BLaER1 (cell line): Measurements from ENCODE around the gene KRTAP9-9.
"Not testable (repeated sequence)": the region's sequence is repeated elsewhere in the genome, so short reads cannot be mapped to it uniquely, and the experiment has no call there.

Source experiments
- H3K27ac ChIP-seq: shearing (Covaris generic); formaldehyde crosslinking; 2 replicates; pipeline ENCODE4 v1.8.1; 2022
- H3K27me3 ChIP-seq: shearing (Covaris generic); formaldehyde crosslinking; 2 replicates; pipeline ENCODE4 v1.8.1; 2022
- H3K36me3 ChIP-seq: shearing (Covaris generic); formaldehyde crosslinking; 2 replicates; pipeline ENCODE4 v1.8.1; 2022
- H3K4me1 ChIP-seq: shearing (Covaris generic); formaldehyde crosslinking; 2 replicates; pipeline ENCODE4 v1.8.1; 2022
- H3K4me2 ChIP-seq: shearing (Covaris generic); formaldehyde crosslinking; 2 replicates; pipeline ENCODE4 v1.8.1; 2022
- H3K4me3 ChIP-seq: shearing (Covaris generic); formaldehyde crosslinking; 2 replicates; pipeline ENCODE4 v1.8.1; 2022
- H3K9ac ChIP-seq: shearing (Covaris generic); formaldehyde crosslinking; 2 replicates; pipeline ENCODE4 v1.8.1; 2022
- H3K9me3 ChIP-seq: shearing (Covaris generic); formaldehyde crosslinking; 2 replicates; pipeline ENCODE4 v1.8.1; 2022
- H4K20me1 ChIP-seq: shearing (Covaris generic); formaldehyde crosslinking; 2 replicates; pipeline ENCODE4 v1.8.1; 2022
- Cebpa-rat ChIP-seq: shearing (Covaris generic); IDR thresholded peaks from 2 replicates; pipeline ENCODE4 v1.8.1; 2022

Gene KRTAP9-9

GRCh38 chr17:41255381-41256290, at the start of gene KRTAP9-9:
Gene KRTAP9-9 (plus strand): TSS chr17:41255384.
- H3K4me3 ChIP-seq, H3K27me3 ChIP-seq, H3K4me2 ChIP-seq, H3K27ac ChIP-seq, H3K9ac ChIP-seq, H3K36me3 ChIP-seq, H4K20me1 ChIP-seq, H3K4me1 ChIP-seq, H3K9me3 ChIP-seq: not testable (repeated sequence)

GRCh38 chr17:41211845-41212466, 43.2 kb upstream of the KRTAP9-9 start:
- Histone ChIP-seq H4K20me1 (no peaks in the 10 kb centered on the region), H3K9me3 (peaks cover 7% of the 10 kb centered on the region; the same call in 1 of the 2 replicates), H3K4me1 (peaks cover 15% of the 10 kb centered on the region), H3K9ac (no peak overlapping the region), H3K36me3 (no peaks in the 10 kb centered on the region), H3K4me2 (peak overlapping the region; percentile 47), H3K27ac (no peak overlapping the region), H3K4me3 (no peak overlapping the region), H3K27me3 (no peaks in the 10 kb centered on the region)
- no peak for TF ChIP-seq Cebpa-rat

- Histone ChIP-seq H3K36me3 (no peaks in the 10 kb centered on the region), H3K27ac (no peak overlapping the region), H4K20me1 (no peaks in the 10 kb centered on the region), H3K27me3 (no peaks in the 10 kb centered on the region), H3K4me1 (peaks cover 15% of the 10 kb centered on the region), H3K4me2 (peak overlapping the region; percentile 47; the same call in 1 of the 2 replicates), H3K4me3 (no peak overlapping the region), H3K9ac (no peak overlapping the region), H3K9me3 (peaks cover 7% of the 10 kb centered on the region; the same call in 1 of the 2 replicates)
- TF ChIP-seq Cebpa-rat = no peak
Observed at GRCh38 chr17:41212524-41213169, 42.5 kb upstream of the KRTAP9-9 start.

GRCh38 chr17:41215681-41216080, 39.5 kb upstream of the KRTAP9-9 start:
- no peak overlapping the region for H3K4me2 ChIP-seq
- no peak for TF ChIP-seq Cebpa-rat
- H4K20me1 ChIP-seq = no peaks in the 10 kb centered on the region
- no peak overlapping the region for H3K4me3 ChIP-seq
- H3K4me1 ChIP-seq = peaks cover 15% of the 10 kb centered on the region
- no peaks in the 10 kb centered on the region for H3K36me3 ChIP-seq
- H3K27me3 ChIP-seq = no peaks in the 10 kb centered on the region
- no peak overlapping the region for H3K9ac ChIP-seq
- no peak overlapping the region for H3K27ac ChIP-seq
- H3K9me3 ChIP-seq = peaks cover 7% of the 10 kb centered on the region; the same call in 1 of the 2 replicates

- Histone ChIP-seq H3K27ac (no peak overlapping the region), H3K4me3 (no peak overlapping the region), H3K27me3 (no peaks in the 10 kb centered on the region), H3K36me3 (no peaks in the 10 kb centered on the region), H4K20me1 (no peaks in the 10 kb centered on the region), H3K4me1 (no peaks in the 10 kb centered on the region), H3K9me3 (no peaks in the 10 kb centered on the region), H3K4me2 (no peak overlapping the region), H3K9ac (no peak overlapping the region)
- TF ChIP-seq Cebpa-rat = no peak
Observed at GRCh38 chr17:41223821-41224220, 31.4 kb upstream of the KRTAP9-9 start.

- Histone ChIP-seq H3K36me3 (no peaks in the 10 kb centered on the region), H3K4me2 (no peak overlapping the region), H3K9ac (no peak overlapping the region), H3K9me3 (no peaks in the 10 kb centered on the region), H3K27ac (no peak overlapping the region), H4K20me1 (no peaks in the 10 kb centered on the region), H3K27me3 (no peaks in the 10 kb centered on the region), H3K4me3 (no peak overlapping the region), H3K4me1 (no peaks in the 10 kb centered on the region)
- TF ChIP-seq Cebpa-rat = no peak
Observed at GRCh38 chr17:41226051-41226450, 29.1 kb upstream of the KRTAP9-9 start.

- H3K27ac ChIP-seq, H3K36me3 ChIP-seq, H3K4me1 ChIP-seq, H3K27me3 ChIP-seq, H4K20me1 ChIP-seq, H3K9ac ChIP-seq, H3K9me3 ChIP-seq, H3K4me3 ChIP-seq, H3K4me2 ChIP-seq: not testable (repeated sequence)
Observed at GRCh38 chr17:41226598-41227095, 28.5 kb upstream of the KRTAP9-9 start, which contains the start of gene KRTAP9-2. Gene KRTAP9-2 (plus strand): TSS chr17:41226648. CDS start chr17:41226655, 7 bp downstream.

- Histone ChIP-seq H3K36me3 (no peaks in the 10 kb centered on the region), H3K9me3 (no peaks in the 10 kb centered on the region), H3K9ac (no peak overlapping the region), H4K20me1 (no peaks in the 10 kb centered on the region), H3K4me1 (peaks cover 5% of the 10 kb centered on the region; the same call in 1 of the 2 replicates), H3K27ac (no peak overlapping the region), H3K4me3 (no peak overlapping the region), H3K4me2 (no peak overlapping the region), H3K27me3 (no peaks in the 10 kb centered on the region)
- no peak for TF ChIP-seq Cebpa-rat
Observed at GRCh38 chr17:41230094-41230493, 25.1 kb upstream of the KRTAP9-9 start.

GRCh38 chr17:41231731-41232130, 23.5 kb upstream of the KRTAP9-9 start:
- peaks cover 5% of the 10 kb centered on the region; the same call in 1 of the 2 replicates for H3K4me1 ChIP-seq
- H3K27ac ChIP-seq = no peak overlapping the region
- H3K4me2 ChIP-seq = no peak overlapping the region
- H3K9ac ChIP-seq = no peak overlapping the region
- no peaks in the 10 kb centered on the region for H4K20me1 ChIP-seq
- no peaks in the 10 kb centered on the region for H3K36me3 ChIP-seq
- H3K9me3 ChIP-seq = no peaks in the 10 kb centered on the region
- H3K4me3 ChIP-seq = no peak overlapping the region
- H3K27me3 ChIP-seq = no peaks in the 10 kb centered on the region
- no peak for TF ChIP-seq Cebpa-rat

GRCh38 chr17:41232399-41233105, 22.6 kb upstream of the KRTAP9-9 start, which contains the start of gene KRTAP9-3:
Gene KRTAP9-3 (plus strand): TSS chr17:41232449. CDS start chr17:41232502, 53 bp downstream.
- not testable (repeated sequence) for H3K36me3 ChIP-seq, H3K4me2 ChIP-seq, H3K4me1 ChIP-seq, H4K20me1 ChIP-seq, H3K9ac ChIP-seq, H3K9me3 ChIP-seq, H3K4me3 ChIP-seq, H3K27me3 ChIP-seq, H3K27ac ChIP-seq

- H3K9ac ChIP-seq, H4K20me1 ChIP-seq, H3K27ac ChIP-seq, H3K4me1 ChIP-seq, H3K4me2 ChIP-seq, H3K9me3 ChIP-seq, H3K27me3 ChIP-seq, H3K4me3 ChIP-seq, H3K36me3 ChIP-seq: not testable (repeated sequence)
Observed at GRCh38 chr17:41237116-41237515, 18.1 kb upstream of the KRTAP9-9 start.

- not testable (repeated sequence) for H3K9me3 ChIP-seq, H3K36me3 ChIP-seq, H3K4me2 ChIP-seq, H3K9ac ChIP-seq, H3K27me3 ChIP-seq, H3K27ac ChIP-seq, H3K4me3 ChIP-seq, H3K4me1 ChIP-seq, H4K20me1 ChIP-seq
Observed at GRCh38 chr17:41237949-41238437, 17.2 kb upstream of the KRTAP9-9 start, which contains the start of gene KRTAP9-8. Gene KRTAP9-8 (plus strand): TSS chr17:41237999. CDS start chr17:41238052, 53 bp downstream.
